MM.1S (cell line): Measurements from ENCODE around the gene DPM2.

Experiments used
- DNase-seq: peaks from one replicate; pipeline ENCODE4 v3.0.0-alpha.2; 2015
- H2AFZ ChIP-seq: fragments of 300-600 bp; sonication (generic); 2 replicates; pipeline ENCODE4 v1.6.0; 2016; ENCODE audit warnings: antibody characterized with exemption, low read length
- H3F3A ChIP-seq: fragments of 300-600 bp; sonication (generic); 2 replicates; pipeline ENCODE4 v1.6.1; 2016; ENCODE audit warnings: mild to moderate bottlenecking, antibody characterized with exemption, low read length, moderate library complexity, mixed read lengths; ENCODE audit not compliant: insufficient read depth
- H3K27ac ChIP-seq: fragments of 300-600 bp; sonication (generic); 2 replicates; pipeline ENCODE4 v1.5.1; 2016; ENCODE audit warnings: mild to moderate bottlenecking, low read length
- H3K27me3 ChIP-seq: fragments of 300-600 bp; sonication (generic); replicated peaks from 2 replicates; pipeline ENCODE4 v1.6.0; 2016; ENCODE audit warnings: low read length; ENCODE audit not compliant: insufficient read depth
- H3K36me3 ChIP-seq: fragments of 300-600 bp; sonication (generic); replicated peaks from 2 replicates; pipeline ENCODE4 v1.6.1; 2016; ENCODE audit warnings: mild to moderate bottlenecking, low read length, mixed read lengths; ENCODE audit not compliant: insufficient read depth
- H3K4me1 ChIP-seq: fragments of 300-600 bp; sonication (generic); 2 replicates; pipeline ENCODE4 v1.6.1; 2016; ENCODE audit warnings: low read length, mixed read lengths
- H3K4me2 ChIP-seq: fragments of 300-600 bp; sonication (generic); 2 replicates; pipeline ENCODE4 v1.6.0; 2016; ENCODE audit warnings: low read depth, low read length
- H3K4me3 ChIP-seq: fragments of 300-600 bp; sonication (generic); 2 replicates; pipeline ENCODE4 v1.5.1; 2016; ENCODE audit warnings: low read length, mixed read lengths
- H3K79me2 ChIP-seq: fragments of 300-600 bp; sonication (generic); 2 replicates; pipeline ENCODE4 v1.6.1; 2016; ENCODE audit warnings: mixed run types, low read length, mixed read lengths
- H3K9ac ChIP-seq: fragments of 300-600 bp; sonication (generic); 2 replicates; pipeline ENCODE4 v1.6.1; 2016; ENCODE audit warnings: low read length, mixed read lengths
- H3K9me2 ChIP-seq: fragments of 300-600 bp; sonication (generic); replicated peaks from 2 replicates; pipeline ENCODE4 v1.6.1; 2016; ENCODE audit warnings: mild to moderate bottlenecking, low read length, mixed read lengths; ENCODE audit not compliant: insufficient read depth
- H3K9me3 ChIP-seq: fragments of 300-600 bp; sonication (generic); replicated peaks from 2 replicates; pipeline ENCODE4 v1.6.1; 2016; ENCODE audit warnings: mild to moderate bottlenecking, low read length, mixed read lengths; ENCODE audit not compliant: insufficient read depth
- H4K20me1 ChIP-seq: fragments of 300-600 bp; sonication (generic); 2 replicates; pipeline ENCODE4 v1.6.1; 2016; ENCODE audit warnings: mild to moderate bottlenecking, low read length, moderate library complexity, mixed read lengths; ENCODE audit not compliant: insufficient read depth
- EZH2 ChIP-seq: fragments of 300-600 bp; sonication (generic); optimal IDR thresholded peaks from 2 replicates; pipeline ENCODE3; 2017; ENCODE audit warnings: low read depth, mild to moderate bottlenecking, antibody characterized with exemption, low read length, mixed read lengths
- EZH2phosphoT487 ChIP-seq: fragments of 300-600 bp; sonication (generic); IDR thresholded peaks from 2 replicates; pipeline ENCODE4 v1.6.1; 2018; ENCODE audit warnings: antibody characterized with exemption, low read length
- TF ChIP-seq, protein P1 (sequence below): fragments of 300-600 bp; sonication (generic); IDR thresholded peaks from 2 replicates; pipeline ENCODE4 v1.5.1; 2016; ENCODE audit warnings: antibody characterized with exemption, low read length, mixed read lengths

Gene DPM2

GRCh38 chr9:127966416-127967150 is 28.9 kb upstream of the DPM2 start:
- TF ChIP-seq EZH2phosphoT487 (no peak), EZH2 (no peak)
- TF ChIP-seq, protein P1, sequence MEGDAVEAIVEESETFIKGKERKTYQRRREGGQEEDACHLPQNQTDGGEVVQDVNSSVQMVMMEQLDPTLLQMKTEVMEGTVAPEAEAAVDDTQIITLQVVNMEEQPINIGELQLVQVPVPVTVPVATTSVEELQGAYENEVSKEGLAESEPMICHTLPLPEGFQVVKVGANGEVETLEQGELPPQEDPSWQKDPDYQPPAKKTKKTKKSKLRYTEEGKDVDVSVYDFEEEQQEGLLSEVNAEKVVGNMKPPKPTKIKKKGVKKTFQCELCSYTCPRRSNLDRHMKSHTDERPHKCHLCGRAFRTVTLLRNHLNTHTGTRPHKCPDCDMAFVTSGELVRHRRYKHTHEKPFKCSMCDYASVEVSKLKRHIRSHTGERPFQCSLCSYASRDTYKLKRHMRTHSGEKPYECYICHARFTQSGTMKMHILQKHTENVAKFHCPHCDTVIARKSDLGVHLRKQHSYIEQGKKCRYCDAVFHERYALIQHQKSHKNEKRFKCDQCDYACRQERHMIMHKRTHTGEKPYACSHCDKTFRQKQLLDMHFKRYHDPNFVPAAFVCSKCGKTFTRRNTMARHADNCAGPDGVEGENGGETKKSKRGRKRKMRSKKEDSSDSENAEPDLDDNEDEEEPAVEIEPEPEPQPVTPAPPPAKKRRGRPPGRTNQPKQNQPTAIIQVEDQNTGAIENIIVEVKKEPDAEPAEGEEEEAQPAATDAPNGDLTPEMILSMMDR: no peak
- H3K27ac ChIP-seq: no peak overlapping the region
- no peaks in the 10 kb centered on the region for H3K9me2 ChIP-seq
- DNase-seq: no peak
- peaks cover 83% of the 10 kb centered on the region for H3K79me2 ChIP-seq
- no peaks in the 10 kb centered on the region for H3K36me3 ChIP-seq
- H3K27me3 ChIP-seq: no peaks in the 10 kb centered on the region
- peaks cover 31% of the 10 kb centered on the region for H3K4me1 ChIP-seq
- no peak overlapping the region for H3K9ac ChIP-seq
- no peaks in the 10 kb centered on the region; the same call in 1 of the 2 replicates for H4K20me1 ChIP-seq
- H3K4me2 ChIP-seq: no peak overlapping the region
- H3F3A ChIP-seq: peaks cover 22% of the 10 kb centered on the region
- H3K9me3 ChIP-seq: no peaks in the 10 kb centered on the region
- no peak overlapping the region for H2AFZ ChIP-seq
- H3K4me3 ChIP-seq: no peak overlapping the region

DNA sequence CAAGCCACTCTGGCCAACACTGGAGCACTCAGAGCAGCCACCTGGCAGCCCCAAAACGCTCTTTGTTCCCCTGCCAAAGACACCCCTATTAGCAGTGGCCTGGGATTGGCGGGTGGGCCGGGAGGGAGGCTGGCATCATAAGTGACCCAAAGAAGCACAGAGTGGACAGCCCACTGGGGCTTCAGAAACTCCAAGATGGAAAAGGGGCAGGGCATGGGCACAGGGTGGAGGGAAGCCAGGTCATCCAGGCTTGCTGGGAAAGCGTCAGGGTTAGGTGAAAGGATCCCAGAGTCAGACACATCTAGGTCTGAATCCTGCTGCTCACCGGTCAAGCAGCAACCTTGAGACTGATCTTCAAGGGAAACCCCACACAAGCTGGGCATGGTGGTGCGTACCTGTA is 28.3 kb upstream of the DPM2 start:
- H3K9me3 ChIP-seq: no peaks in the 10 kb centered on the region
- H3K4me3 ChIP-seq: no peak overlapping the region
- no peak overlapping the region for H2AFZ ChIP-seq
- peaks cover 89% of the 10 kb centered on the region for H3K79me2 ChIP-seq
- peaks cover 16% of the 10 kb centered on the region for H3F3A ChIP-seq
- peaks cover 25% of the 10 kb centered on the region for H3K4me1 ChIP-seq
- DNase-seq: no peak
- no peak overlapping the region for H3K27ac ChIP-seq
- TF ChIP-seq EZH2 (no peak), EZH2phosphoT487 (no peak)
- TF ChIP-seq, protein P1: no peak
- H3K27me3 ChIP-seq: no peaks in the 10 kb centered on the region
- no peak overlapping the region for H3K9ac ChIP-seq
- H3K36me3 ChIP-seq: no peaks in the 10 kb centered on the region
- no peaks in the 10 kb centered on the region; the same call in 1 of the 2 replicates for H4K20me1 ChIP-seq
- no peaks in the 10 kb centered on the region for H3K9me2 ChIP-seq
- no peak overlapping the region for H3K4me2 ChIP-seq

GRCh38 chr9:127963359-127964064 is 25.9 kb upstream of the DPM2 start:
- H3K27ac ChIP-seq: no peak overlapping the region
- H2AFZ ChIP-seq: no peak overlapping the region
- H4K20me1 ChIP-seq: no peaks in the 10 kb centered on the region; the same call in 1 of the 2 replicates
- H3K36me3 ChIP-seq: no peaks in the 10 kb centered on the region
- H3K4me3 ChIP-seq: no peak overlapping the region
- no peak for DNase-seq
- H3K9ac ChIP-seq: no peak overlapping the region
- H3F3A ChIP-seq: no peaks in the 10 kb centered on the region
- TF ChIP-seq EZH2phosphoT487: no peak
- no peak for TF ChIP-seq EZH2
- TF ChIP-seq, protein P1: no peak
- H3K4me1 ChIP-seq: peaks cover 5% of the 10 kb centered on the region; the same call in 1 of the 2 replicates
- H3K9me3 ChIP-seq: no peaks in the 10 kb centered on the region
- H3K79me2 ChIP-seq: peaks cover 97% of the 10 kb centered on the region
- no peaks in the 10 kb centered on the region for H3K27me3 ChIP-seq
- H3K4me2 ChIP-seq: no peak overlapping the region
- no peaks in the 10 kb centered on the region for H3K9me2 ChIP-seq
